Measurements from ENCODE around the gene TECPR2. TPM values are rescaled to one million over a fixed set of nuclear protein-coding genes. Genes with fewer than 3 reads are reported as not detected.

The TECPR2 gene
- total RNA-seq, 2 experiments from 2014 or later = 6.2 to 7.0 TPM

- no peak for DNase-seq
- Mint-ChIP-seq H3K36me3 (peaks cover 5% of the 10 kb centered on the region), H3K4me3 (no peak overlapping the region), H3K27ac (no peak overlapping the region), H3K9me3 (no peaks in the 10 kb centered on the region), H3K27me3 (no peaks in the 10 kb centered on the region), H3K4me1 (ENCODE audit: low read depth) (peaks cover 7% of the 10 kb centered on the region)
- intact Hi-C loops (cut with micrococcal nuclease) = no loop called here
- CTCF ChIA-PET = no interaction called here
- POLR2A ChIA-PET = no interaction called here
Measured at GRCh38 chr14:102495491-102496330, 133.0 kb downstream of the TECPR2 start.

GRCh38 chr14:102496331-102496691 lies 133.6 kb downstream of the TECPR2 start:
- no peak for DNase-seq
- intact Hi-C loops (cut with micrococcal nuclease) = no loop called here
- ChIA-PET CTCF (no interaction called here), POLR2A (no interaction called here)
- H3K27me3 Mint-ChIP-seq = no peaks in the 10 kb centered on the region
- no peak overlapping the region for H3K4me3 Mint-ChIP-seq
- peaks cover 7% of the 10 kb centered on the region for H3K4me1 Mint-ChIP-seq (ENCODE audit: low read depth)
- peaks cover 5% of the 10 kb centered on the region for H3K36me3 Mint-ChIP-seq
- no peaks in the 10 kb centered on the region for H3K9me3 Mint-ChIP-seq
- no peak overlapping the region for H3K27ac Mint-ChIP-seq

GRCh38 chr14:102496958-102497744 lies 134.4 kb downstream of the TECPR2 start:
- DNase-seq = no peak
- H3K36me3 Mint-ChIP-seq = peaks cover 5% of the 10 kb centered on the region
- H3K4me1 Mint-ChIP-seq (ENCODE audit: low read depth) = peaks cover 7% of the 10 kb centered on the region
- POLR2A ChIA-PET = no interaction called here
- no peak overlapping the region for H3K4me3 Mint-ChIP-seq
- H3K9me3 Mint-ChIP-seq = no peaks in the 10 kb centered on the region
- CTCF ChIA-PET = interaction anchor here (1.5 kb wide), 1 partner anchor 59 kb away, joined by 5 read pairs; no protein-coding TSS in a partner anchor
- no peaks in the 10 kb centered on the region for H3K27me3 Mint-ChIP-seq
- intact Hi-C loops (cut with micrococcal nuclease) = no loop called here
- no peak overlapping the region for H3K27ac Mint-ChIP-seq

- intact Hi-C loops (cut with micrococcal nuclease) = no loop called here
- DNase-seq = no peak
- no peak overlapping the region for H3K27ac Mint-ChIP-seq
- H3K9me3 Mint-ChIP-seq = no peaks in the 10 kb centered on the region
- no peaks in the 10 kb centered on the region for H3K27me3 Mint-ChIP-seq
- peaks cover 7% of the 10 kb centered on the region for H3K4me1 Mint-ChIP-seq (ENCODE audit: low read depth)
- ChIA-PET CTCF (interaction anchor here (1.5 kb wide), 1 partner anchor 60 kb away, joined by 5 read pairs; no protein-coding TSS in a partner anchor), POLR2A (no interaction called here)
- H3K36me3 Mint-ChIP-seq = peaks cover 5% of the 10 kb centered on the region
- no peak overlapping the region for H3K4me3 Mint-ChIP-seq
Measured at GRCh38 chr14:102497998-102498677, 135.4 kb downstream of the TECPR2 start.

GRCh38 chr14:102498678-102499265 lies 136.0 kb downstream of the TECPR2 start:
- intact Hi-C loops (cut with micrococcal nuclease) = no loop called here
- Mint-ChIP-seq H3K36me3 (peaks cover 5% of the 10 kb centered on the region), H3K4me1 (ENCODE audit: low read depth) (peaks cover 10% of the 10 kb centered on the region), H3K27me3 (no peaks in the 10 kb centered on the region), H3K27ac (no peak overlapping the region), H3K9me3 (no peaks in the 10 kb centered on the region), H3K4me3 (no peak overlapping the region)
- ChIA-PET POLR2A (no interaction called here), CTCF (interaction anchor here (1.5 kb wide), 1 partner anchor 60 kb away, joined by 5 read pairs; no protein-coding TSS in a partner anchor)
- no peak for DNase-seq

- Mint-ChIP-seq H3K9me3 (no peaks in the 10 kb centered on the region), H3K4me3 (no peak overlapping the region), H3K36me3 (peaks cover 5% of the 10 kb centered on the region), H3K4me1 (ENCODE audit: low read depth) (peaks cover 10% of the 10 kb centered on the region), H3K27me3 (no peaks in the 10 kb centered on the region), H3K27ac (no peak overlapping the region)
- no peak for DNase-seq
- ChIA-PET CTCF (interaction anchor here (1.0 to 2.0 kb wide), 3 partner anchors 16 to 61 kb away, joined by 5 to 9 read pairs (median 7); no protein-coding TSS in a partner anchor), POLR2A (no interaction called here)
- intact Hi-C loops (cut with micrococcal nuclease) = loop anchor here (10.0 kb wide), 1 partner anchor 135 kb away; the partner anchor contains the start of genes CINP and TECPR2
Measured at GRCh38 chr14:102499401-102500157, 136.8 kb downstream of the TECPR2 start.

GRCh38 chr14:102500158-102500662 lies 137.5 kb downstream of the TECPR2 start:
- Mint-ChIP-seq H3K36me3 (peaks cover 5% of the 10 kb centered on the region), H3K9me3 (no peaks in the 10 kb centered on the region), H3K4me3 (no peak overlapping the region), H3K27ac (no peak overlapping the region), H3K4me1 (ENCODE audit: low read depth) (peaks cover 10% of the 10 kb centered on the region), H3K27me3 (no peaks in the 10 kb centered on the region)
- intact Hi-C loops (cut with micrococcal nuclease) = loop anchor here (10.0 kb wide), 1 partner anchor 135 kb away; the partner anchor contains the start of genes CINP and TECPR2
- ChIA-PET POLR2A (no interaction called here), CTCF (interaction anchor here (1.0 to 2.0 kb wide), 3 partner anchors 16 to 62 kb away, joined by 5 to 9 read pairs (median 7); no protein-coding TSS in a partner anchor)
- DNase-seq = peak; percentile 37

GRCh38 chr14:102500713-102501112 lies 138.0 kb downstream of the TECPR2 start:
- Mint-ChIP-seq H3K36me3 (peaks cover 5% of the 10 kb centered on the region), H3K27me3 (no peaks in the 10 kb centered on the region), H3K27ac (no peak overlapping the region), H3K4me1 (ENCODE audit: low read depth) (peaks cover 10% of the 10 kb centered on the region), H3K9me3 (no peaks in the 10 kb centered on the region), H3K4me3 (no peak overlapping the region)
- DNase-seq = no peak
- POLR2A ChIA-PET = no interaction called here
- intact Hi-C loops (cut with micrococcal nuclease) = loop anchor here (10.0 kb wide), 1 partner anchor 136 kb away; the partner anchor contains the start of genes CINP and TECPR2
- CTCF ChIA-PET = interaction anchor here (1.0 to 2.0 kb wide), 3 partner anchors 15 to 62 kb away, joined by 5 to 9 read pairs (median 7); no protein-coding TSS in a partner anchor

GRCh38 chr14:102501751-102502315 lies 139.1 kb downstream of the TECPR2 start:
- ChIA-PET CTCF (interaction anchor here (2.0 to 2.3 kb wide), 2 partner anchors 23 to 63 kb away, joined by 6 to 9 read pairs; no protein-coding TSS in a partner anchor), POLR2A (no interaction called here)
- H3K36me3 Mint-ChIP-seq = peaks cover 9% of the 10 kb centered on the region
- H3K27ac Mint-ChIP-seq = no peak overlapping the region
- no peaks in the 10 kb centered on the region for H3K9me3 Mint-ChIP-seq
- no peak for DNase-seq
- H3K4me3 Mint-ChIP-seq = no peak overlapping the region
- peaks cover 10% of the 10 kb centered on the region for H3K4me1 Mint-ChIP-seq (ENCODE audit: low read depth)
- intact Hi-C loops (cut with micrococcal nuclease) = loop anchor here (10.0 kb wide), 1 partner anchor 137 kb away; the partner anchor contains the start of genes CINP and TECPR2
- no peaks in the 10 kb centered on the region for H3K27me3 Mint-ChIP-seq

- CTCF ChIA-PET = interaction anchor here (2.3 kb wide), 1 partner anchor 22 kb away, joined by 6 read pairs; no protein-coding TSS in a partner anchor
Measured at GRCh38 chr14:102502571-102502970, 139.8 kb downstream of the TECPR2 start.

More at GRCh38 chr14:102502571-102502970, 139.8 kb downstream of the TECPR2 start:
- intact Hi-C loops (cut with micrococcal nuclease) = loop anchor here (10.0 kb wide), 1 partner anchor 138 kb away; the partner anchor contains the start of genes CINP and TECPR2
- no peak for DNase-seq
- H3K9me3 Mint-ChIP-seq = no peaks in the 10 kb centered on the region
- peaks cover 9% of the 10 kb centered on the region for H3K36me3 Mint-ChIP-seq
- H3K4me1 Mint-ChIP-seq (ENCODE audit: low read depth) = peaks cover 10% of the 10 kb centered on the region
- POLR2A ChIA-PET = no interaction called here
- no peak overlapping the region for H3K4me3 Mint-ChIP-seq
- no peaks in the 10 kb centered on the region for H3K27me3 Mint-ChIP-seq
- no peak overlapping the region for H3K27ac Mint-ChIP-seq
